Liver (tissue), 9 donors: ENCODE measurements around the gene RHEX. TPM values are rescaled to one million over a fixed set of nuclear protein-coding genes. Genes with fewer than 3 reads are reported as not detected.

Source experiments
- DNase-seq: peaks from one replicate; pipeline ENCODE4 v3.0.0-alpha.2; 2017; ENCODE audit warnings: low spot score
- H3K27ac ChIP-seq, 2 donors: one replicate each; pipeline ENCODE4 v1.7.0; 2013; ENCODE audit warnings: inconsistent platforms in 2 of 2, low read length in 2 of 2, control low read depth in 1 of 2, low read depth in 1 of 2, mild to moderate bottlenecking in 1 of 2
- H3K27me3 ChIP-seq, 4 donors: one replicate each; pipeline versions ENCODE4 v1.6.1 to v1.7.0; 2013; ENCODE audit warnings: low read length in 3 of 4, inconsistent platforms in 1 of 4, mild to moderate bottlenecking in 1 of 4, moderate library complexity in 1 of 4; ENCODE audit not compliant: control insufficient read depth in 4 of 4, insufficient read depth in 4 of 4
- H3K36me3 ChIP-seq, 4 donors: one replicate each; pipeline versions ENCODE4 v1.6.1 to v1.7.0; 2013; ENCODE audit warnings: low read length in 3 of 4, mild to moderate bottlenecking in 3 of 4, low read depth in 1 of 4, moderate library complexity in 1 of 4; ENCODE audit not compliant: control insufficient read depth in 4 of 4, insufficient read depth in 3 of 4
- H3K4me1 ChIP-seq, 4 donors: one replicate each; pipeline versions ENCODE4 v1.6.1 to v1.7.0; 2013; ENCODE audit warnings: low read length in 3 of 4, mild to moderate bottlenecking in 3 of 4, moderate library complexity in 1 of 4; ENCODE audit not compliant: control insufficient read depth in 4 of 4, insufficient read depth in 4 of 4
- H3K4me3 ChIP-seq, 3 donors: one replicate each; pipeline versions ENCODE4 v1.6.1 to v1.7.0; 2013; ENCODE audit warnings: low read length in 3 of 3, control low read depth in 1 of 3, low read depth in 1 of 3, mild to moderate bottlenecking in 1 of 3
- H3K9ac ChIP-seq, 2 donors: one replicate each; pipeline ENCODE4 v1.7.0; 2013; ENCODE audit warnings: low read length in 2 of 2, mild to moderate bottlenecking in 2 of 2, moderate library complexity in 2 of 2, control low read depth in 1 of 2, low read depth in 1 of 2
- H3K9me3 ChIP-seq, 4 donors: one replicate each; pipeline versions ENCODE4 v1.6.1 to v1.7.0; 2013; ENCODE audit warnings: low read length in 3 of 4; ENCODE audit not compliant: control insufficient read depth in 4 of 4
- ATF3 ChIP-seq: IDR thresholded peaks from 2 replicates; pipeline ENCODE4 v1.6.1; 2016; ENCODE audit warnings: antibody characterized with exemption
- CTCF ChIP-seq: fragments of 150-350 bp; IDR thresholded peaks from 2 replicates; pipeline ENCODE4 v1.5.1; 2017; ENCODE audit warnings: improper control_type of control experiment, low read depth, low read length; ENCODE audit not compliant: missing input control
- EGR1 ChIP-seq, 2 donors: IDR thresholded peaks; 2 replicates each; pipeline ENCODE4 v1.6.1; 2016 to 2018; ENCODE audit warnings: antibody characterized with exemption in 2 of 2, low read depth in 2 of 2
- FOXA1 ChIP-seq: IDR thresholded peaks from 2 replicates; pipeline ENCODE4 v1.6.1; 2016; ENCODE audit warnings: antibody characterized with exemption
- FOXA2 ChIP-seq: IDR thresholded peaks from 2 replicates; pipeline ENCODE4 v1.6.1; 2016; ENCODE audit warnings: antibody characterized with exemption
- GABPA ChIP-seq, 2 donors: IDR thresholded peaks in 1 of 2; conservative IDR thresholded peaks in 1 of 2; 2 replicates each; pipeline ENCODE4 v1.6.1; 2016; ENCODE audit warnings: antibody characterized with exemption in 2 of 2, mild to moderate bottlenecking in 1 of 2, moderate library complexity in 1 of 2
- HNF4A ChIP-seq, 2 donors: conservative IDR thresholded peaks; 2 replicates each; pipeline ENCODE4 v1.6.1; 2016; ENCODE audit warnings: antibody characterized with exemption in 2 of 2, mild to moderate bottlenecking in 2 of 2
- HNF4G ChIP-seq: IDR thresholded peaks from 2 replicates; pipeline ENCODE4 v1.6.1; 2016; ENCODE audit warnings: antibody characterized with exemption
- JUND ChIP-seq, 2 donors: IDR thresholded peaks; 2 replicates each; pipeline ENCODE4 v1.6.1; 2016; ENCODE audit warnings: antibody characterized with exemption in 2 of 2
- MAX ChIP-seq: IDR thresholded peaks from 2 replicates; pipeline ENCODE4 v1.6.1; 2016; ENCODE audit warnings: antibody characterized with exemption
- NR2F2 ChIP-seq: IDR thresholded peaks from 2 replicates; pipeline ENCODE4 v1.6.1; 2016; ENCODE audit warnings: antibody characterized with exemption
- RAD21 ChIP-seq, 2 donors: IDR thresholded peaks; 2 replicates each; pipeline ENCODE4 v1.6.1; 2016; ENCODE audit warnings: antibody characterized with exemption in 2 of 2, mild to moderate bottlenecking in 2 of 2
- REST ChIP-seq: IDR thresholded peaks from 2 replicates; pipeline ENCODE4 v1.6.1; 2016; ENCODE audit warnings: antibody characterized with exemption, mild to moderate bottlenecking
- RXRA ChIP-seq, 2 donors: IDR thresholded peaks; 2 replicates each; pipeline ENCODE4 v1.6.1; 2017 to 2018; ENCODE audit warnings: antibody characterized with exemption in 2 of 2, mild to moderate bottlenecking in 1 of 2
- SP1 ChIP-seq: IDR thresholded peaks from 2 replicates; pipeline ENCODE4 v1.6.1; 2018; ENCODE audit warnings: antibody characterized with exemption, mild to moderate bottlenecking
- TAF1 ChIP-seq: conservative IDR thresholded peaks from 2 replicates; pipeline ENCODE4 v1.6.1; 2016; ENCODE audit warnings: antibody characterized with exemption, mild to moderate bottlenecking
- YY1 ChIP-seq: IDR thresholded peaks from 2 replicates; pipeline ENCODE4 v1.6.1; 2016; ENCODE audit warnings: antibody characterized with exemption, mild to moderate bottlenecking
- ZBTB33 ChIP-seq: IDR thresholded peaks from 2 replicates; pipeline ENCODE4 v1.6.1; 2016; ENCODE audit warnings: antibody characterized with exemption
- WGBS: extraction: QIAGEN DNeasy Blood & Tissue Kit; methylation state at CpG from one replicate; pipeline ENCODE4 v1.1.7; 2013; 5-methylcytosine and 5-hydroxymethylcytosine counted together
- polyA plus RNA-seq, 2 donors: library from polyadenylated mRNA; stranded (reverse) in 1 of 2; unstranded in 1 of 2; fragments of 200-250 nt in 1 of 2; fragments of >200 nt in 1 of 2; fragmentation: Nextera tagmentation in 1 of 2; extraction: Ambion mirVana in 1 of 2; gene quantifications; one replicate each; pipeline versions ENCODE4 v1.2.1 to v1.2.3, GENCODE V29; 2013 to 2015
- total RNA-seq, 2 donors: library from RNA; depleted of rRNA; stranded (reverse); fragments of >200 nt; gene quantifications; one replicate each; pipeline ENCODE4 v1.2.3, GENCODE V29; 2014
- donor health status: healthy.
- donor health status: healthy.
- donor health status: healthy.
- donor health status: healthy.
- donor health status: healthy.

RHEX gene
- total and polyA plus RNA-seq, 4 donors = 0.15 to 2.8 (median 0.47) TPM

GRCh38 chr1:206081856-206082255 lies 28.9 kb downstream of the RHEX start:
- Histone ChIP-seq H3K9me3 (no peaks in the 10 kb centered on the region), H3K36me3 (no peaks in the 10 kb centered on the region), H3K4me3 (no peak overlapping the region), H3K27me3 (no peaks in the 10 kb centered on the region), H3K27ac (peak overlapping the region; percentile 28 to 50), H3K4me1 (peaks cover 0 to 8% (median 1%) of the 10 kb centered on the region in 4 donors), H3K9ac (no peak overlapping the region)
- DNase-seq = no peak
- 52% methylated on average over 5 of the region's 5 CpGs for WGBS
- peak; percentile 67 to 84 for TF ChIP-seq RXRA (IDR thresholded peaks at IDR 0.05)
- peak; percentile 79 to 87 for TF ChIP-seq JUND (IDR thresholded peaks at IDR 0.05)
- TF ChIP-seq EGR1 (IDR thresholded peaks at IDR 0.05; ENCODE audit: low read depth in 2 of 2) = peak in 1 of 2 donors; percentile 69
- peak; percentile 84 for TF ChIP-seq SP1
- TF ChIP-seq REST = peak; percentile 51
- TF ChIP-seq GABPA (IDR thresholded peaks at IDR 0.05 in 1 of 2, conservative IDR thresholded peaks at IDR 0.05 in 1 of 2) = no peak
- TF ChIP-seq MAX = peak; percentile 99
- peak; percentile 97 for TF ChIP-seq FOXA2
- peak; percentile 53 for TF ChIP-seq HNF4G
- TF ChIP-seq ZBTB33 = peak; percentile 80
- TF ChIP-seq RAD21 (IDR thresholded peaks at IDR 0.05) = peak; percentile 34 to 49
- peak; percentile 56 for TF ChIP-seq ATF3
- TF ChIP-seq YY1 = peak; percentile 85
- TF ChIP-seq TAF1 = no peak
- no peak for TF ChIP-seq CTCF
- no peak for TF ChIP-seq NR2F2
- TF ChIP-seq HNF4A (conservative IDR thresholded peaks at IDR 0.05) = peak; percentile 79 to 91
- TF ChIP-seq FOXA1 = peak; percentile 92
